ENCODE results near the gene BARX2. TPM values are rescaled to one million over a fixed set of nuclear protein-coding genes. Genes with fewer than 3 reads are reported as not detected.

The BARX2 gene
- total and polyA plus RNA-seq, 2 donors (not counting 3 experiments of a cell fraction or from before 2014, with no cell fraction given) = not detected

- POLR2A ChIA-PET = no interaction called here
- no peaks in the 10 kb centered on the region for H3K9me1 ChIP-seq (replicated peaks; ENCODE audit: control insufficient read depth, extremely low read depth, insufficient read depth, low read length)
- TF ChIP-seq GATA2 (IDR thresholded peaks at IDR 0.05; ENCODE audit: insufficient read depth, insufficient read length, low read depth, low read length) = no peak
- H4K20me1 ChIP-seq (replicated peaks; ENCODE audit: control insufficient read depth, extremely low read depth, insufficient read depth, low read length) = no peaks in the 10 kb centered on the region
- no peak overlapping the region for H3K9ac ChIP-seq (replicated peaks; ENCODE audit: extremely low read depth, insufficient read depth, low read length)
- no peak overlapping the region for H3K4me3 ChIP-seq (replicated peaks in 1 of 3; ENCODE audit: insufficient read depth in 1 of 3, low read depth in 1 of 3, low read length in 3 of 3)
- FAIRE-seq (no peak), DNase-seq (ENCODE audit: low read depth, low spot score) (no peak)
- no TSS peak for BruUV-seq (replicated peaks)
- intact Hi-C loops (cut with micrococcal nuclease) (no loop called here), dilution Hi-C loops (cut with MboI; ENCODE audit: extremely low pct_ligation_motif_present, low sequenced_read_pairs) (no loop called here)
- H3K79me2 ChIP-seq (ENCODE audit: control insufficient read depth, insufficient read depth, low read length) = no peaks in the 10 kb centered on the region
- no peaks in the 10 kb centered on the region for H3K4me1 ChIP-seq (ENCODE audit: control insufficient read depth, extremely low read depth, insufficient read depth, low read length)
- H2AFZ ChIP-seq (ENCODE audit: low read depth, low read length) = no peak overlapping the region
- no peak overlapping the region for H3K27ac ChIP-seq (ENCODE audit: insufficient read depth, low read depth, low read length)
- H3K4me2 ChIP-seq (ENCODE audit: insufficient read depth, low read length) = no peak overlapping the region
- peaks cover 1 to 3% of the 10 kb centered on the region in 2 experiments for H3K27me3 ChIP-seq (ENCODE audit: control insufficient read depth in 2 of 2, insufficient read depth in 2 of 2, low read length in 2 of 2)
- no peaks in the 10 kb centered on the region for H3K9me3 ChIP-seq (replicated peaks; ENCODE audit: control insufficient read depth, insufficient read depth, low read length)
- H3K36me3 ChIP-seq (ENCODE audit: control insufficient read depth in 2 of 2, extremely low read depth in 1 of 2, insufficient read depth in 2 of 2, low read length in 2 of 2) = no peaks in the 10 kb centered on the region
- CTCF ChIA-PET = no interaction called here
Observed at GRCh38 chr11:129383502-129383901, 7.9 kb downstream of the BARX2 start.

- Histone ChIP-seq H2AFZ (ENCODE audit: low read depth, low read length) (no peak overlapping the region), H3K9me1 (replicated peaks; ENCODE audit: control insufficient read depth, extremely low read depth, insufficient read depth, low read length) (no peaks in the 10 kb centered on the region), H3K4me1 (ENCODE audit: control insufficient read depth, extremely low read depth, insufficient read depth, low read length) (no peaks in the 10 kb centered on the region), H3K4me2 (ENCODE audit: insufficient read depth, low read length) (no peak overlapping the region), H3K79me2 (ENCODE audit: control insufficient read depth, insufficient read depth, low read length) (no peaks in the 10 kb centered on the region), H3K36me3 (ENCODE audit: control insufficient read depth in 2 of 2, extremely low read depth in 1 of 2, insufficient read depth in 2 of 2, low read length in 2 of 2) (no peaks in the 10 kb centered on the region), H3K4me3 (replicated peaks in 1 of 3; ENCODE audit: insufficient read depth in 1 of 3, low read depth in 1 of 3, low read length in 3 of 3) (no peak overlapping the region), H4K20me1 (replicated peaks; ENCODE audit: control insufficient read depth, extremely low read depth, insufficient read depth, low read length) (no peaks in the 10 kb centered on the region), H3K27me3 (ENCODE audit: control insufficient read depth in 2 of 2, insufficient read depth in 2 of 2, low read length in 2 of 2) (no peaks in the 10 kb centered on the region), H3K9ac (replicated peaks; ENCODE audit: extremely low read depth, insufficient read depth, low read length) (no peak overlapping the region), H3K9me3 (replicated peaks; ENCODE audit: control insufficient read depth, insufficient read depth, low read length) (no peaks in the 10 kb centered on the region), H3K27ac (ENCODE audit: insufficient read depth, low read depth, low read length) (no peak overlapping the region)
- intact Hi-C loops (cut with micrococcal nuclease) (no loop called here), dilution Hi-C loops (cut with MboI; ENCODE audit: extremely low pct_ligation_motif_present, low sequenced_read_pairs) (no loop called here)
- FAIRE-seq (no peak), DNase-seq (ENCODE audit: low read depth, low spot score) (no peak)
- no TSS peak for BruUV-seq (replicated peaks)
- POLR2A ChIA-PET = no interaction called here
- CTCF ChIA-PET = no interaction called here
- no peak for TF ChIP-seq FOS (IDR thresholded peaks at IDR 0.05; ENCODE audit: borderline replicate concordance, insufficient read depth, low read length)
- no peak for TF ChIP-seq MAX (IDR thresholded peaks at IDR 0.05; ENCODE audit: insufficient read depth, insufficient read length)
- TF ChIP-seq CTCF (IDR thresholded peaks at IDR 0.05; ENCODE audit: extremely low read depth in 1 of 2, insufficient read depth in 1 of 2, low read depth in 1 of 2, low read length in 2 of 2) = no peak
- no peak for TF ChIP-seq JUN (IDR thresholded peaks at IDR 0.05; ENCODE audit: borderline replicate concordance, insufficient read depth, insufficient read length, low read depth)
- TF ChIP-seq EZH2 (IDR thresholded peaks at IDR 0.05; ENCODE audit: borderline replicate concordance, low read depth, low read length, severe bottlenecking) = no peak
- no peak for TF ChIP-seq GATA2 (IDR thresholded peaks at IDR 0.05; ENCODE audit: insufficient read depth, insufficient read length, low read depth, low read length)
- TF ChIP-seq POLR2A (IDR thresholded peaks at IDR 0.05; ENCODE audit: low read depth, low read length) = no peak
- no peak for TF ChIP-seq MYC (IDR thresholded peaks at IDR 0.05; ENCODE audit: low read depth, low read length)
- no peak for TF ChIP-seq POLR2AphosphoS5 (IDR thresholded peaks at IDR 0.05; ENCODE audit: insufficient read depth, low read depth, low read length)
Observed at GRCh38 chr11:129384415-129384814, 8.8 kb downstream of the BARX2 start.

Data from endothelial cell of umbilical vein (primary cell).